ENCODE measurements around the gene TRAPPC6A.
A peak's percentile ranks its signal among the peaks of the same experiment; 100 is the strongest.

The TRAPPC6A gene

GRCh38 chr19:45163751-45164460 lies 14.1 kb downstream of the TRAPPC6A start:
- TF ChIP-seq CTCF (IDR thresholded peaks at IDR 0.05; ENCODE audit: low read depth, low read length), result no peak
- in situ Hi-C loops (cut with HindIII; ENCODE audit: low sequenced_read_pairs), result no loop called here
- H3K4me3 ChIP-seq (ENCODE audit: low read depth, low read length), result no peak overlapping the region
- no peak for DNase-seq (ENCODE audit: low read depth, low spot score)

GRCh38 chr19:45163156-45163555 lies 14.9 kb downstream of the TRAPPC6A start:
- no peak for TF ChIP-seq CTCF (IDR thresholded peaks at IDR 0.05; ENCODE audit: low read depth, low read length)
- no peak for DNase-seq (ENCODE audit: low read depth, low spot score)
- no peak overlapping the region for H3K4me3 ChIP-seq (ENCODE audit: low read depth, low read length)
- in situ Hi-C loops (cut with HindIII; ENCODE audit: low sequenced_read_pairs), result no loop called here

- in situ Hi-C loops (cut with HindIII; ENCODE audit: low sequenced_read_pairs), result no loop called here
- TF ChIP-seq CTCF (IDR thresholded peaks at IDR 0.05; ENCODE audit: low read depth, low read length), result no peak
- H3K4me3 ChIP-seq (ENCODE audit: low read depth, low read length), result no peak overlapping the region
- no peak for DNase-seq (ENCODE audit: low read depth, low spot score)
Measured at GRCh38 chr19:45162608-45163143, 15.4 kb downstream of the TRAPPC6A start.

GRCh38 chr19:45161738-45162607 lies 16.1 kb downstream of the TRAPPC6A start:
- no peak overlapping the region for H3K4me3 ChIP-seq (ENCODE audit: low read depth, low read length)
- DNase-seq (ENCODE audit: low read depth, low spot score), result peak; percentile 34
- in situ Hi-C loops (cut with HindIII; ENCODE audit: low sequenced_read_pairs), result no loop called here
- peak; percentile 92 for TF ChIP-seq CTCF (IDR thresholded peaks at IDR 0.05; ENCODE audit: low read depth, low read length)

- no peak for DNase-seq (ENCODE audit: low read depth, low spot score)
- in situ Hi-C loops (cut with HindIII; ENCODE audit: low sequenced_read_pairs), result no loop called here
- H3K4me3 ChIP-seq (ENCODE audit: low read depth, low read length), result no peak within 1 kb of the TSS
- no peak for TF ChIP-seq CTCF (IDR thresholded peaks at IDR 0.05; ENCODE audit: low read depth, low read length)
Measured at GRCh38 chr19:45160870-45161737, 16.9 kb downstream of the TRAPPC6A start, which contains the start of gene NKPD1. TSS of gene NKPD1 (minus strand) at chr19:45160982. CDS start at chr19:45160150, 832 bp downstream.

- TF ChIP-seq CTCF (IDR thresholded peaks at IDR 0.05; ENCODE audit: low read depth, low read length), result no peak
- no peak overlapping the region for H3K4me3 ChIP-seq (ENCODE audit: low read depth, low read length)
- in situ Hi-C loops (cut with HindIII; ENCODE audit: low sequenced_read_pairs), result no loop called here
- DNase-seq (ENCODE audit: low read depth, low spot score), result no peak
Measured at GRCh38 chr19:45159971-45160324, 18.1 kb downstream of the TRAPPC6A start.

Data from astrocyte of the spinal cord (primary cell).